ENCODE measurements around the gene PRKCD. TPM values are rescaled to one million over a fixed set of nuclear protein-coding genes. Genes with fewer than 3 reads are reported as not detected.

PRKCD gene
- total RNA-seq: 0.82 TPM

DNA sequence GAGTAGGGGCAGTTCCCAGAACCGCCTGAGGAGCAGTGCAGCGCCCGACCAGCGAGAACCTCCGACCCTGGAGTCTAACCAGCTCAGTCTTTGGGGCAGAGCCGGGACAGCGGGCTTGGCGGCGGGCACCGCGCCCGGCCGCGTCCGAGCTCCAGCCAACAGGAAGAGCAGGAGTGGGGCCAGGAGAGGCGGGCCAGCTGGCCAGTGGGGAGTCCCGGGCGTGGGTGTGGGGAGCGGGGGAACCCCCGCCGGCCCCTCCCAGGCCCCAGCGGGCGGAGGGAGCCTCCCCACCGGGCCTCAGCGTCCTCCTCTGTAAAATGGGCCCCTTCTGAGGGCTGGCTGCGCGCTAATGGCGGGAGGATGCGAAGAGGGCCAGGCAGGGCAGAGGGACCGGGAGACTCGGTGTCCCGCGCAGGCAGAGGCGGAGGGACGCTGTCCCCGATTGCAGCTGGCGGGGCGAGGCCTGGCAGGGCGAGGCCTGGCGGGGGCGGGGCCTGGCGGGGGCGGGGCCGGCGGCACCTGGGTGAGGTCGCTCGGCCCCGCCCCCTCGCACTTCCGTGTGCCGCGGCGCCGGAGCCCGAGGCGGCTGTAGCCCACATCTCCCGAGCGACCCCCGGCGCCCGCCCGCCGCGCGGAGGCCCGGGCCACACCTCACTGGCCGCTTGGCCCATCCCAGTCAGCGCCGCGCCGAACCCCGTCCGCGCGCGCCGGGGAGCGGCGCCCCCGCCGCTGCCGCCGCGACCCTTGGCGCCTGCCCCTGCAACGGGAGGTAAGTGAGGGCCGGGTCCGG lies at the start of gene PRKCD:
Gene PRKCD, plus strand, starts transcription at position 550 of the 790 bp plus-strand sequence. CDS start 17,214 bp downstream, outside the sequence.
- peak; percentile 86 to 90 for DNase-seq (ENCODE audit: low spot score in 2 of 2)
- no peak for FAIRE-seq

DNA sequence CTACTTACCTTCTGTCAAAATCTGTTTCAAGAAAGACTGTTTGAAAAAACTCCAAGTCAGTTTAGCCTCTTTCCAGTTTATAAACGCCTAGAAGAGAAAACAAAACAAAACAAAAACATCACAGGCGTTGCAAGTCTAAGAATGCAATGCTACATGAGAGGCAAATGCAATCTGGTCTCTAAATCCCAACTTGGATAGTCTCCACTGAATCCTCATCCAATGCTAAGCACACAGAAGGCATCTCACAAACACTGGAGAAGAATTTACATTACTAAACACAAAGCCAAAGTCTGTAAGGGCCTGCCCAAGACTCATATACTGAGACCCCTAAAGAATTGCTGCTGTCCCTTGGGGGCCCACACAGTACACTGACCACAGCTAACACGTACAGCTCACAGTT lies 49.2 kb upstream of the PRKCD start:
- no peak for DNase-seq (ENCODE audit: low spot score in 2 of 2)
- FAIRE-seq: no peak

DNA sequence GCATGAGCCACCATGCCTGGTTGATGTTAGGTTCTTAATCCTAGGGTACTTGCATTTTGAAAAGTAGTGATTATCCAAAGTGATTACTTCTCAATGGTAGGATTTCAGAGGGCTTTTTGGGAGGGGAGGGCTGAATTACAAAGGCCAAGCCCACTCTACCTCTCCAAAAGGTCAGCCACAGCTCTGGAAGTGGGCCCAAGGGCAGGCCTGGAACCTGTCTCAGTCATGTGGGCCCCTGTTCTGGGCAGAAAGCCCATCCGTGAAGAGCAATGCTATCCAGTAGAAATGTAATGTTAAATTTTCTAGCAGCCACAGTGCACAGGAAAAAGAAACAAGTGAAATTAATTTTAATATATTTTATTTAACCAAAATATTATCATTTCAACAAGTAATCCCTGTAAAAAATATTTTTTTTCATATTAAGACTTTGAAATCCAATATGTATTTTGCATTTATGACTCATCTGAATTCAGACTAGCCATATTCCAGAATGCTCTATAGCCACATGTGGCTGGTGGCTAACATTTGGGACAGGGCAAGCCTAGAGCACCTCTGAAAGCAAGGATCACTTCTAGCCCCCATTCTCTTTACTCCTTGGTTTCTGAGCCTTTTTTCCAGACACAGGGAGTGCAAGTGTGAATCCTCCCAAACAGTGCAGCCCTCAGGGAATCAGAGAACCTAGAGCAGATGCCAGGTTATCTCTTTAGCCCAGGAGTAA lies 47.6 kb upstream of the PRKCD start:
- DNase-seq (ENCODE audit: low spot score in 2 of 2): no peak
- no peak for FAIRE-seq

DNA sequence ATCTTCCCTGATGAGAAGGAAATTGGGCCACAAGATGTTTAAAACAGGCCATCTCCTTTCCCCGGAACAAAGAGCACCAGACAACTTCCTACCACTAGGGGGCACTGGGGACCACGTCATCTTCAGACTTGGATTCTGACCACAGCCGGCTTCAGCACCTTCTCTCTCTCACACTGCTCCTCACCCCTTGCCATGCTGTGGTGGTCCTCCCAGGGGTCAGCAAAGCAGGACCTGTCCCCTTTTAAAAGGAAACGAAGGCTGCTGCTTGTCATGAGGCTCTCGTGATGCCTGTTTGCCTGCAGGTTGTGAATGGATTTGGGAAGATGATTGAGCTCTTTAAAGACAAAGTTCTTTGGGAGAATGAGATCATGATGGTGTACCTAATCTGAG lies 47.0 kb upstream of the PRKCD start:
- DNase-seq (ENCODE audit: low spot score in 2 of 2) (peak; percentile 42 to 80), FAIRE-seq (no peak)

DNA sequence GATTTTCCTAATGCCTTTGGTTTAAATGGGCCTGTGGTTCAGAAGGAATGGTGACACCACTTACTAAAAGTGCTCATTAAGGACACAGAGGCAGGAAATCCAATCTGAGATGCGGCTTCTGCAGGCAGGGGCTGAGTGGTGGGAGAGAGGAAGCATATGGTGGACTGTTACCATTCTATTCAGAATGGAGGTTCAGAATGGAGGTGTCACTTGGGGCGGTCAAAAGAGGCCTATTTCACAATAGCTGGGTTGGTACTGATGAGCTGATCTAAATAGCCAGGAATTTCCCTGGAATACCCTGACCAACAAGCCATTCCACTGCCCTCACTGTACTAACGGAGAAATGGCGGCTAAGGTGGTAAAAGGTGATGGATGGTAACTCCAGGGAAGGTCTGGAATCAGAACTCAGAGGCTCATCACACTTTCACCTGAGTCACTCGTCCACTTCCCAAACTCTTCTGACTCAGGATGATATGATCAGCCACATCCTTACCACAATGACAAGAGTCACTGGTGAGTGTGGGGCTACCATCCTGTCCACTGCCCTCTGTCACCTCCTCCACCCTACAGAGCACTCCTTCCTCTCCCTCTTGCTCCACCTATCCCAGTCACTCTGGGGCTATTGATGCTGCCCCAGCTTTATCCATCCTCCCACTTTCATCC lies 46.5 kb upstream of the PRKCD start:
- FAIRE-seq (no peak), DNase-seq (ENCODE audit: low spot score in 2 of 2) (no peak)

DNA sequence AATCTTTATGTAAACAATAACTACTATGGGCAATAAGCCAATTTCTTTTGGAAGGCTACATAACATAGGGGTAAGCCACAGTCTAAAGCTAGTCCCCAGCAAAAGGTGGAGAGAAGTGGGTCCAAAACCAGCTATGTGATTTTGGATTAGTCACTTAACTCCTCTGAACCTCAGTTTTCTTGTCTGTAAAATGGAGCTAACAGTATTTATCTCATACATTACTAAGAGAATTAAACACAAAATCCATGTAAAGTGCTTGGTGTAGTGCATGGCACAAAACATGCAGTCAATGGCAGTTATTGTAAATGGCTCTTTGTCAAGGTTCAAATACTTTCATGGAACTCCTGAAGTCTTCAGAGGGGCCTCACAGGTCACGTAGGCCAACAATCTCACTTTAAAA lies 44.1 kb upstream of the PRKCD start:
- DNase-seq (ENCODE audit: low spot score in 2 of 2): no peak
- FAIRE-seq: no peak

DNA sequence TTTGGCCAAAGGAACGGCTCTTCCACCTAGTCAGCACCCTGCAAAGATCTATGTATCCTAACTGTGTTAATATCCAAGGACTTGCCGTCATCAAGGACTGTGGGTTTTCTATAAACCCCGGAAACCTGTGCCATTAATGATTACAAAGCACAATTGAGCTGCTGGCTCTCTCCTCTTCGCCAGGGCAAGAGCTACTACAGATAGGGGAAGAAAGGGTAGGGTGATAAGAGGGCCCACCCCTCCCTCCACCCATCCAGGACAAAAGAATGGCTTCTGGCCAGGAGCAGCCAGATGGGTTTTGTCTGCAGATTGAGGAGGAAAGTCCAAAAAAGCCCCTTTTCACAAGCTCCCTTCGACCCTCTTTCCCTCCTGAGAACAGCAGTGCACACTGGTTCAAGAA lies 40.7 kb upstream of the PRKCD start:
- no peak for FAIRE-seq
- no peak for DNase-seq (ENCODE audit: low spot score in 2 of 2)

DNA sequence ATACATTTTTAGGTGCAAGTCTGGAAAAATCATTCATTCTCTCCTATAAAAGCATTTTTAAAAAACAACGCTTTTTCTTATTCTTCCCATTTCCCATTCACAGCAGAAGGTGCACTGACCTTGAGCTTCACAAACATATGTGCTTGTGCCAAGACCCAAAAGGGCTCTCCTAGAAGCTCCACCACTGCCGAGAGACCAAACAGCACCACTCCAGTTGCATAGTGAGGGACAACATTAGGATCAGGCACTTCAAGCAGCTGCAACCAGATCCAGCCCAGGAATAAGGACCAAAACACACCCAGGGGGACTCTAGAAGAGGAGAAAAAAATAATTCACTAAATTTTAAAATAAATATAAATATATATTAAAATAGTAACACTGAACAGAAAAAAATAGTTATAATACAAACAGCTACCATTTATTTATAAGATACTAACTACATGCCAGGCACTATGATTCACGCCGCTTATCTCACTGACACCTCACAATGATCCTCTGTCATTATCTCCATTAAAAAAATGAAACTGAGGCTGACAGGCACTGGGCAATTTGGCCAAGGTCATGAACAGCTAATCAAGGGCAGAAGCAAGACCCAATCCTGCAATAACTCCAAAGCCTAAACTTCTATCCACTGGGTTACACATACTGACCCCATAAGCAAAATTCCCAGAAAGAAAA lies 38.6 kb upstream of the PRKCD start:
- DNase-seq (ENCODE audit: low spot score in 2 of 2): no peak
- no peak for FAIRE-seq

DNA sequence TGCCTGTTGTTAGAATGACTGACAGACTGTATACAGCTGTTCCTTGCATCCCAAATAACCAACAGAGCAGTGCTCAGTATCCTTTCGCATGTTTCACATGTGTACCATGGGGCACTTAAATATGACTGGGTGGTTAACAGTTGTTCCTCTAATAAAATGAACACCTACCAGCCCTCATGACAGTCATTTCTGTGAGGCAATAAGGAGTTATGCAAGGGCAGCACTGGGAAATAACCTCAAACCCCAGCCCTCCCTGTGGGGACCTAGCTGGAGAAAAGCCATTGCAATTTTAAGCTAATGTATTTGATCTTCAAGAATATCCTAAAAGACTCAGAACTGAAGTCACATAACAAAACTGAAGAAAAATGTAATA lies 38.1 kb upstream of the PRKCD start:
- FAIRE-seq (no peak), DNase-seq (ENCODE audit: low spot score in 2 of 2) (no peak)

DNA sequence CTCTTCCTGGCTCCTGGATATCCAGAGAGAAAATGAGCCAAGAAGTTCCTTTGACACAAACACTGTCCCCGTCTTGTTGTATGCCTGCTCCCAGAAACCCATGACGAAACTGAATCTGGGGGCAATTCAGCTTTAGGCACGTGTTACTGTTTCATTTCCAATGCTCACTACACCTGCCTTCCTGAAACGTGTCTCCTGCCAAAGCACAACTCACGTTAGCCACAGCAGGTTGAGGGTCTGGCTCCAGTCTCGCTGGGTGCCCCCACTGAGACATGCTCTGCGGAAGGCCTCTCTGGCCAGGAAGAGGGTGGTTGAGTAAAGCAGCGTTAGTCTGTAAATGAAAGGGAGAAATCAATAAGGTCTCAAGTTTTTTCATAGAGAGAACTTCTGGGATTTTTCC lies 37.5 kb upstream of the PRKCD start:
- DNase-seq (ENCODE audit: low spot score in 2 of 2): no peak
- no peak for FAIRE-seq

DNA sequence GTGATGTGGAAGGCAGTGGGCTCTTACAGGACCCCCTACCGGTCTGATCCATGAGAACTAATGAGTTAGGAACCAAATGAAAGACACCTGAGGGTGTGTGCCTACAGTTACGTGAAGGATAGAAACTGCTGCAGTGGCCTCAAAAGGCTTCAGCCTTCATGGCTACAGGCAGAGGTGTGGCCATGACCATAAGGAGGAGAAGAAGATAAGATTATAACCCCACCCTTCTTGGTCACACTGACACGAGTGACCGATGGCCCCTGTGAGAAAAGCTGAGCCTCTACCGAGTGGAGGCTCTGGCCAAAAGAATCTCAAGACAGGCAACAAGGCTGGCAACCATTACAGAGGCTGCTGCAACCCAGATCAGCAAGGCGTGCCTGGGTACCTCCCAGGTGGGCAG lies 37.1 kb upstream of the PRKCD start:
- no peak for DNase-seq (ENCODE audit: low spot score in 2 of 2)
- no peak for FAIRE-seq

DNA sequence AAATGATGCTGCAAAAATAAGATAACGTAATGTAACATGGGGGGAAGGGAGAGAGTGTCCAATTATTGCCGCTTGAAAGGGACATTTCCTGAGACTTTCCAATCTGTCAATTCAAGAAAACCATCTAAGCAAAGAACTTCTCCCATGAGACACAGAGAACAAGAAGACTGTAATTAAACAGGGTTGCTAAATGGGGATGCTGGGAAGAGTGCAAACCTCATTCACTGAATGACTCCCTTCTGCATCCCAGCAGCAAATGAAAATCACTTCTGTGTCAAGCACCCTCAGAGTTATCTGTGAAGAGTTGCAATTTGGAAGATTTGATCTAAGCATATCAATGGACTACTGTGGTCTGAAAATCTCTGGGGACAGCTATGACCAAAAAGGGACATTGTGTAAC lies 34.4 kb upstream of the PRKCD start:
- FAIRE-seq: no peak
- no peak for DNase-seq (ENCODE audit: low spot score in 2 of 2)

DNA sequence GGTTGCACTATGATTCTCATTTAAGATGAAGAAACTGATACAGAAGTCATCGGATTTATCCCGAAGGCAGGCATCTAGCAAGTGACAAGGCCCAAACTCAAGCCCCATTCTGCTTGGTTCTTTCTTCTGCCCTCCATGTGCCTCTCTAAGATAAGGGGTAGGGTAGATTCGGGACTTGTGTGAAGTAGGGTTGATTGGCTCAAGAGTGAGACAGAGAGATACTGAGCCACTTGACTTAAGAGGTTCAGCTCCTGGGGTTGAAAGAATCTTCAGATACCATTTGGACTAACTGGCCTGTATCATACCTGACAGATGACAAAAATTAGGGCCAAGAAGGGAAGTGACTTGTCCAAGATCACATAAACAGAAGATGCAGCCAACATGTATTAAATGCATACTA lies 31.7 kb upstream of the PRKCD start:
- DNase-seq (ENCODE audit: low spot score in 2 of 2): no peak
- FAIRE-seq: no peak

DNA sequence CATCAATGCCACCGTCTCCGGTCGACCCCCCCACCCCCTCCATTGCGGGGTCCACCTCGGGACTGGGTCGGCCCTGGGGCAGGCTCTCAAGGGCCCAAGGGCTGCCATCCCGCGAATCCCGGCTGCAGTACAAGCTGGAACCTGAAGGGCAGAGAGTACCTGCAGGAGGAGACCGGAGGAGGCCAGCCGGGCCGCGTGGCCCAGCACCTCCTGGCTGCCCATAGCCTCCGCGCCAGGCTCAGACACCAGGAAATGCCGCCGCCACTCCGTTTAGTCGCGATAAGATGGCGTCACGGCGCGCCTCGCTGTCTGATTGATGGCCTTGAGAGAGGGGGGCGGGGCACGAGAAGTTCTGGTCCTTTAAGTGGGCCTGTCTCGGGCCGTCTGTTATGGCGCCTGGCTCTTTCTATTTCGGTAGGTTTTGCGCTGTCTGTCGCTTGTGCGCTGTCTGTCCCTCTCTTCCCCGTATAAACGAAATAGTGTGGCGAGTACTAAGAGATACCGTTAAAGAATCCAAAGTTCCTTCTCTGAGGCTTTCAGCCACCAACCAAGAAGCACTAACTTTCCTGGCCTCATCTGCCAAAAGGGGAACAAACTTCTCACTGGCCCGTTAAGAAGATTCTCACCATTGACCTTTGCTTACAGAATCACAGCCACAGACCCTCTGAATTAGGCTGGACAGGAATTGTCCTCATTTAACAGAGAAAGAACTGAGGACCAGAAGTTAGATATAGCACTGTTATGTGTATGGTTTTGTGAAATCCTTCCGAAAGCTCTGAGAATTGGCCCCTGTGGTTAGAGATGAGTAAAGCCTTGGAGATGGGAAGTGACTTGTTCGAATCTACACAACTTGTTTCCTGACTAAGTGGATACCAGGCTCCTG lies 30.6 kb upstream of the PRKCD start, which contains the start of gene RFT1:
Gene RFT1, minus strand, starts transcription at position 257 of the 883 bp plus-strand sequence. Its CDS starts 35 bp downstream, at position 222.
- DNase-seq (ENCODE audit: low spot score in 2 of 2): peak; percentile 71 to 90
- no peak for FAIRE-seq

DNA sequence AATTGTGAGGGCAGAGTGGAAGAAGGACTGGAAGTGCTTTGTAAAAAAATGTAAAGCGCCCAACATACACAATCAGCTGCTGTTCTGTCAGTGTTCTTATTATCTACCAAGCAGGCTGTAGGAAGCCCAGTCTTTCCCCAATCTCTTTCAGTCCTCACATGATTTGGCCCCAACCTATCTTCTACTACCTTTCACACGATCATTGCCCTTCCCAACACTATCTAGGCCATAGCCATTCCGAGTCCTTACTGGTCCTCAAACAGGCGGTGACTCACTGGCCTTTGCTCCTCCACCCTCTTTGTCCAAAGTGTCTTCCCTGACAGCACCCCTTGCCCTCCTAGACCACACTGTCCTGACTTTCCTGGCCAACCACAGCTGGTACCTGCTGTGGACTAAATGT lies 29.9 kb upstream of the PRKCD start:
- FAIRE-seq (no peak), DNase-seq (ENCODE audit: low spot score in 2 of 2) (no peak)

DNA sequence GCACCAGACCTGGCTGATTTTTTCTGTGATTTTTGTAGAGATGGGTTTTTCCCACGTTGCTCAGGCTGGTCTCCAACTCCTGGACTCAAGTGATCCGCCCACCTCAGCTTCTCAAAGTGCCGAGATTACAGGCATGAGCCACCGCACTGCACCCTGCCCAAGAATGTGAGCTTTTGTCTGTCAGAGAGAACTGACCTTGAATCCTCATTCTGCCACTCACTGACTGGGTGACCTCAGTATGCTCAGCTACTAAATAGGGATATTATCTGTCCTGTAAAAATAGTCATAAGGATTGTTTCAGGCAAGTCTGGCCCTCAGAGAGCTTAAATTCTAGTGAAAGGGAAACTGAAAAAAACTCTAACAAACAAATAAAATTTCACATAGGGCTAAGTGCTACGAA lies 28.7 kb upstream of the PRKCD start:
- FAIRE-seq: no peak
- no peak for DNase-seq (ENCODE audit: low spot score in 2 of 2)

DNA sequence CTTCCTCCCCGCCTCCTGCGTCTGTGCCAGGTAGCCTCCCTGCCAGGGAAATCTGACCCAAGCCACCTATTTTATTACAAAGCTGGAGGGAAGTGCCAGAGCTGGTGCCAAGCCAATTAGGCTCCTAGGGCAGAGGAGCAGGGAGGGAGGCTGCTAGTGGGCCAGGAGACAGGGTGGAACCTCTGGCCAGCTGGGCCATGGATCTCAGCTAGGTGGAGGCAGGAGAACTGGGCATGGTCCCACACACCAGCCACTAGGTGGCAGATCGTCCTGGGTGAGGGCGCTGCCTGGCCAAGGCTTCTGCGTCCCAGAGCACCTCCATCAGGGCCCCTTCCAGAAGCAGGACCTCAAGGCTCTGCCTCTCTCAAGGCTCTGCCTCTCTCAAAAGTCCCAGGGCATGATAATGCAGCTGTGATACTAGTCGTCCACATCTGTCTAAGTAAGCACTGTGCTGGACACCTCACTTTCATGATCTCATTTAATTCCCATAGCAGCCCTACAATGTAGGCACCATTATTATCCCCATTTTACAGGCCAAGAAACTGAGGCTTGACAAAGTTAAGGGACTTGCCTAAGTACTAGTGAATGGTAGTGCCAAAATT lies 26.3 kb upstream of the PRKCD start:
- FAIRE-seq: no peak

DNA sequence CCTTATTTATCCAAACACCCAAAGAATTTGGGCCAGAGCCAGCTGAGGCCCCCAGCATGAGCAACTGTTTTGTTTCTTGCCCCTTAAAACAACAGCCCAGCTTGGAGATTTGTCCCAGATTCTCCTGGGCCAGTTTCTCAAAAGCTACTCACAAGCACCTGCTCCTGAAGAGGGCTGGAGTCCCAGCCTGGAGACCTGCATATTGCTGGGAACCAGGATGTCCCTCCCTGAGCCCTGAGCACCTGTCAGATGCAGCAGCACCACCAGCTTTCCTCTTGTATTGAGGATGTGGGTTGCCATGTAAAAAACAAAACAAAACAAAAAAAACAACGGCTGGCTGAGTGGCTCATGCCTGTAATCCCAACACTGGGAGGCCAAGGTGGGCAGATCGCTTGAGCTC lies 23.8 kb upstream of the PRKCD start:
- FAIRE-seq (no peak), DNase-seq (ENCODE audit: low spot score in 2 of 2) (no peak)

More for the DNA sequence above, 26.3 kb upstream of the PRKCD start:
- peak; percentile 29 to 62 for DNase-seq (ENCODE audit: low spot score in 2 of 2)

DNA sequence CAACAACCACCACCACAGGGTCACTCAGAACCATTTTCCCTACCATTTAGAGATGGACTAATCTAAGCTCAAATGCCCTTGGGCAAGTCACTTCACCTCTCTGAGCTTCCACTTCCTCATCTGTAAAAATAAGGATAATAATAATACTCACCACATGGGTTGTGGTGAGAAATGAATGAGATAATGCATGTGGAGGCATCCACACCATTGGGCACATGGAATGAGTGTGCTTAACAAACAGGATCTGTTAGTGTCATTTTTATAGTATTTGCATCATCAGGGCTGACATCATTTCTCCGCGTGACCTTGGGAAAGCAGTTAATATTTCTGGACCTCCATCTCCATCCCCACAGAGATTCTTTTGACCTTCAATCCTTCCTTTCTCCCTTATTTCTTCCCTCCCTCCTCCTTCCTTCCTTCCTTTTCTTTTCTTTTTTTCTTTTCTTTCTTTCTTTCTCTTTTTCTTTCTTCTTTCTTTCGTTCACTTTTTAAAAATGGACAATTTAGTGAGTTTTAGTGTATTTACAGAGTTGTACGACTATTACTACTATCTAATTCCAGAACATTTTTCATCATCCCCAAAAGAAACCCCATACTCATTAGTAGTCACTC lies 23.1 kb upstream of the PRKCD start:
- no peak for FAIRE-seq
- DNase-seq (ENCODE audit: low spot score in 2 of 2): no peak
